Esophagus muscularis mucosa (tissue), 4 donors: ENCODE results near the gene METRNL. TPM values are rescaled to one million over a fixed set of nuclear protein-coding genes. Genes with fewer than 3 reads are reported as not detected.
"Not testable (repeated sequence)": the region's sequence is repeated elsewhere in the genome, so short reads cannot be mapped to it uniquely, and the experiment has no call there.

Source experiments
- DNase-seq: peaks from one replicate; pipeline ENCODE4 v3.0.0-alpha.2; 2017; ENCODE audit errors: extremely low spot score
- H3K27ac ChIP-seq, 4 donors: fragments of 200-600 bp; sonication (generic); replicated peaks in 1 of 4; 1 replicate in 3 of 4; 2 replicates in 1 of 4; pipeline ENCODE4 v1.5.1; 2016 to 2019; ENCODE audit warnings: mild to moderate bottlenecking in 1 of 4
- H3K27me3 ChIP-seq, 4 donors: fragments of 200-600 bp; sonication (generic); one replicate each; pipeline versions ENCODE4 v1.5.1 to v1.6.0; 2016 to 2019
- H3K36me3 ChIP-seq, 4 donors: fragments of 200-600 bp; sonication (generic); one replicate each; pipeline ENCODE4 v1.5.1; 2016 to 2019
- H3K4me1 ChIP-seq, 4 donors: fragments of 200-600 bp; sonication (generic); one replicate each; pipeline ENCODE4 v1.5.1; 2016 to 2019
- H3K4me3 ChIP-seq, 4 donors: fragments of 200-600 bp; sonication (generic); 1 replicate in 2 of 4; 2 replicates in 2 of 4; pipeline ENCODE4 v1.5.1; 2016 to 2019; ENCODE audit warnings: mild to moderate bottlenecking in 4 of 4, moderate library complexity in 1 of 4
- H3K9me3 ChIP-seq, 4 donors: fragments of 200-600 bp; sonication (generic); 1 replicate in 3 of 4; 2 replicates in 1 of 4; pipeline ENCODE4 v1.5.1; 2016 to 2019
- CTCF ChIP-seq, 3 experiments: fragments of 200-600 bp in 2 of 3; fragments of 450-650 bp in 1 of 3; sonication (generic) in 2 of 3; IDR thresholded peaks; one replicate each; pipeline ENCODE4 v1.5.1; 2017 to 2019; ENCODE audit warnings: antibody characterized with exemption in 3 of 3, mild to moderate bottlenecking in 2 of 3, moderate library complexity in 1 of 3
- EP300 ChIP-seq: sonication (generic); formaldehyde crosslinking; IDR thresholded peaks from one replicate; pipeline ENCODE4 v1.6.1; 2017; ENCODE audit warnings: antibody characterized with exemption
- POLR2A ChIP-seq: fragments of 450-650 bp; IDR thresholded peaks from one replicate; pipeline ENCODE4 v1.6.1; 2017; ENCODE audit warnings: antibody characterized with exemption, moderate library complexity, mild to moderate bottlenecking, low read depth
- POLR2AphosphoS5 ChIP-seq, 2 donors: sonication (generic); formaldehyde crosslinking; IDR thresholded peaks; one replicate each; pipeline ENCODE4 v1.6.1; 2017; ENCODE audit warnings: antibody characterized with exemption in 2 of 2
- WGBS: methylation state at CpG from one replicate; pipeline ENCODE4 v1.1.5; 2018; 5-methylcytosine and 5-hydroxymethylcytosine counted together
- intact Hi-C: fragments of 100-400 bp; cut with DNase I; formaldehyde crosslinking; loops from one replicate; pipeline ENCODE4 v1.15.1; 2023
- total RNA-seq, 4 donors: library from RNA; depleted of rRNA; stranded (reverse); fragments of >200 nt; gene quantifications; one replicate each; pipeline versions ENCODE4 v1.1.0 to v1.2.1, GENCODE V29; 2016

Gene METRNL
- total RNA-seq, 4 donors from 2014 or later: 36.5 to 124 (median 61.5) TPM

- no peaks in the 10 kb centered on the region for H3K9me3 ChIP-seq
- no peak for TF ChIP-seq POLR2AphosphoS5 (IDR thresholded peaks at IDR 0.05)
- no peak for TF ChIP-seq CTCF (IDR thresholded peaks at IDR 0.05)
- no peak for TF ChIP-seq POLR2A
- no peak for TF ChIP-seq EP300
- H3K27me3 ChIP-seq: peaks cover 0 to 16% (median 0%) of the 10 kb centered on the region in 4 donors
- peaks cover 0 to 13% (median 4%) of the 10 kb centered on the region in 4 donors for H3K4me1 ChIP-seq
- no peaks in the 10 kb centered on the region for H3K36me3 ChIP-seq
- H3K27ac ChIP-seq: no peak overlapping the region
- H3K4me3 ChIP-seq: no peak overlapping the region
- WGBS: 95% methylated on average over 16 of the region's 21 CpGs
- intact Hi-C loops: no loop called here
- DNase-seq: no peak
These were observed 37.6 kb downstream of the METRNL start for GRCh38 chr17:83116783-83117555.

- intact Hi-C loops: no loop called here
- Histone ChIP-seq H3K9me3 (no peaks in the 10 kb centered on the region), H3K27ac (no peak overlapping the region), H3K4me1 (peaks cover 0 to 13% (median 4%) of the 10 kb centered on the region in 4 donors), H3K4me3 (no peak overlapping the region), H3K36me3 (no peaks in the 10 kb centered on the region), H3K27me3 (peaks cover 0 to 22% (median 0%) of the 10 kb centered on the region in 4 donors)
- no peak for DNase-seq
- no peak for TF ChIP-seq EP300
- no peak for TF ChIP-seq POLR2AphosphoS5 (IDR thresholded peaks at IDR 0.05)
- no peak for TF ChIP-seq POLR2A
- TF ChIP-seq CTCF (IDR thresholded peaks at IDR 0.05): no peak
- 84% methylated on average over 5 of the region's 5 CpGs for WGBS
These were observed 38.2 kb downstream of the METRNL start for GRCh38 chr17:83117583-83117982.

- TF ChIP-seq EP300 (no peak), POLR2A (no peak), POLR2AphosphoS5 (IDR thresholded peaks at IDR 0.05) (no peak), CTCF (IDR thresholded peaks at IDR 0.05) (no peak)
- H3K4me1 ChIP-seq: peaks cover 0 to 13% (median 4%) of the 10 kb centered on the region in 4 donors
- no peaks in the 10 kb centered on the region for H3K9me3 ChIP-seq
- intact Hi-C loops: no loop called here
- H3K4me3 ChIP-seq: no peak overlapping the region
- DNase-seq: no peak
- WGBS: 81% methylated on average over 21 of the region's 22 CpGs
- no peak overlapping the region for H3K27ac ChIP-seq
- H3K27me3 ChIP-seq: peaks cover 0 to 28% (median 0%) of the 10 kb centered on the region in 4 donors
- H3K36me3 ChIP-seq: no peaks in the 10 kb centered on the region
These were observed 38.8 kb downstream of the METRNL start for GRCh38 chr17:83118071-83118841.

- 43% methylated on average over 22 of the region's 25 CpGs for WGBS
- H3K9me3 ChIP-seq: no peaks in the 10 kb centered on the region
- H3K4me1 ChIP-seq: peaks cover 0 to 13% (median 4%) of the 10 kb centered on the region in 4 donors
- peaks cover 0 to 47% (median 0%) of the 10 kb centered on the region in 4 donors for H3K27me3 ChIP-seq
- DNase-seq: no peak
- H3K27ac ChIP-seq: no peak overlapping the region
- no peaks in the 10 kb centered on the region for H3K36me3 ChIP-seq
- intact Hi-C loops: no loop called here
- TF ChIP-seq POLR2AphosphoS5 (IDR thresholded peaks at IDR 0.05) (no peak), POLR2A (no peak), EP300 (no peak), CTCF (IDR thresholded peaks at IDR 0.05) (no peak)
- H3K4me3 ChIP-seq: no peak overlapping the region
These were observed 40.8 kb downstream of the METRNL start for GRCh38 chr17:83119987-83120864.

GRCh38 chr17:83121473-83121872 lies 42.1 kb downstream of the METRNL start:
- Histone ChIP-seq H3K4me1 (peaks cover 0 to 13% (median 4%) of the 10 kb centered on the region in 4 donors), H3K27me3 (peaks cover 0 to 50% (median 0%) of the 10 kb centered on the region in 4 donors)
- DNase-seq, H3K27ac ChIP-seq, H3K4me3 ChIP-seq, H3K9me3 ChIP-seq, H3K36me3 ChIP-seq, intact Hi-C loops: not testable (repeated sequence)
- WGBS: 53% methylated on average over 6 of the region's 12 CpGs
